Right lung (tissue), 5 donors: ENCODE results near the gene BEX1. TPM values are rescaled to one million over a fixed set of nuclear protein-coding genes. Genes with fewer than 3 reads are reported as not detected.

Source experiments
- DNase-seq, 2 donors: peaks; one replicate each; pipeline ENCODE4 v3.0.0-alpha.2; 2013
- polyA plus RNA-seq, 5 donors: library from polyadenylated mRNA; unstranded; fragments of 120-200 nt; gene quantifications; one replicate each; pipeline versions ENCODE4 v1.2.1 to v1.2.3, GENCODE V29; 2013; ENCODE audit warnings: inconsistent platforms in 1 of 5, low replicate concordance in 1 of 5; ENCODE audit not compliant: insufficient read length in 5 of 5, insufficient read depth in 1 of 5

Gene BEX1
- polyA plus RNA-seq, 5 donors, result 8.2 to 14.8 (median 10.1) TPM

GRCh38 chrX:103012945-103013344 lies 51.0 kb downstream of the BEX1 start:
- no peak for DNase-seq

Other genes starting within 250 kb of the BEX1 start
- under 1 TPM in 4 of 5 donors, not detected in 1; 0.37 to 0.49 (median 0.41) TPM for gene RAB40AL, start 126.9 kb downstream of the BEX1 start, polyA plus RNA-seq
- gene NXF3, start 29.0 kb upstream of the BEX1 start, polyA plus RNA-seq, result under 1 TPM; 0.30 to 0.81 (median 0.58) TPM
- 100 to 1,000 TPM in 2 of 5 donors, 10 to 100 TPM in 3; 74.9 to 114 (median 91.0) TPM for gene BEX4, start 150.9 kb upstream of the BEX1 start, polyA plus RNA-seq
- 100 to 1,000 TPM; 113 to 156 (median 128) TPM for gene TCEAL8, start 191.0 kb upstream of the BEX1 start, polyA plus RNA-seq
- 1 to 10 TPM; 1.8 to 2.6 (median 2.0) TPM for gene TCEAL5, start 212.6 kb upstream of the BEX1 start, polyA plus RNA-seq
- 10 to 100 TPM; 23.3 to 36.8 (median 25.3) TPM for gene BEX2, start 246.8 kb upstream of the BEX1 start, polyA plus RNA-seq